Activated CD4-positive, alpha-beta T cell treated with anti-CD3 and anti-CD28 coated beads, Interleukin-2, amount 10 ng/mL, durations not matched to agents 24 days and 14 days (primary cell): ENCODE data around the gene FAM149B1. TPM values are rescaled to one million over a fixed set of nuclear protein-coding genes. Genes with fewer than 3 reads are reported as not detected.

ENCODE experiments used
- DNase-seq: peaks from one replicate; pipeline ENCODE4 v3.0.0; 2022
- H3K27ac Mint-ChIP-seq: one replicate; pipeline ENCODE4 v1.8.0; 2022; ENCODE audit warnings: mild to moderate bottlenecking, mixed read lengths
- H3K27me3 Mint-ChIP-seq: one replicate; pipeline ENCODE4 v1.8.0; 2022; ENCODE audit warnings: mixed read lengths
- H3K36me3 Mint-ChIP-seq: one replicate; pipeline ENCODE4 v1.8.0; 2022; ENCODE audit warnings: low read depth, mild to moderate bottlenecking, mixed read lengths
- H3K4me1 Mint-ChIP-seq: one replicate; pipeline ENCODE4 v1.8.0; 2021; ENCODE audit warnings: mixed read lengths
- H3K4me3 Mint-ChIP-seq: one replicate; pipeline ENCODE4 v1.8.0; 2022; ENCODE audit warnings: mild to moderate bottlenecking, moderate library complexity, mixed read lengths
- H3K9me3 Mint-ChIP-seq: one replicate; pipeline ENCODE4 v1.8.0; 2021; ENCODE audit warnings: mixed read lengths
- intact Hi-C: fragments of 100-400 bp; cut with micrococcal nuclease; formaldehyde crosslinking; loops from one replicate; pipeline ENCODE4 v1.15.1; 2023
- total RNA-seq: library from RNA; stranded (reverse); gene quantifications from 2 replicates; pipeline ENCODE4 v1.2.3, GENCODE V29; 2022

Gene FAM149B1
- total RNA-seq, 1 donor from 2014 or later: 11.5 TPM

DNA sequence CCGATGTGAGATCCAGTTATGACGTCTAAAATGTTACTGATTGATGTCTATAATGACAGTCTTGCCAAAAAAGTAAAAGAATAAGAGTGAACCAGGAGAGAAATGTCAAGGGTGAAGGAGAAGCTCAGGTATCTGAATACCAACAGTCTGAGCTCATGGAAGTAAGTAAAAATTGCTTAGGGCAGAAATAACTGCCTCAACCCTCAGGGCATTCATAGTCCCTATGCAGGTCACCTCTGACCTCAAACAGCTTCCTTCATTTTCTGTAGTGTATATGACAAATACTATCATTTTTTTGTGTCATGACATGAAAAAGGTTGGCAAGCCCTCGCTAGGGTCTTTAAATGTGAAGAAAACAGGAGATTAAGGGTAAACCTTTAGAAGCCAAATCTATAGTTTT is 125.5 kb downstream of the FAM149B1 start:
- Mint-ChIP-seq H3K9me3 (no peaks in the 10 kb centered on the region), H3K36me3 (no peaks in the 10 kb centered on the region), H3K4me1 (peaks cover 3% of the 10 kb centered on the region), H3K4me3 (no peak overlapping the region), H3K27me3 (peaks cover 21% of the 10 kb centered on the region), H3K27ac (no peak overlapping the region)
- intact Hi-C loops: no loop called here
- DNase-seq: no peak

Other genes with a start within 250 kb of the FAM149B1 start
- gene PLA2G12B, start 213.3 kb upstream of the FAM149B1 start, total RNA-seq: not detected in 2 replicates
- gene P4HA1, start 71.3 kb upstream of the FAM149B1 start, total RNA-seq: 69.4 and 71.1 TPM in 2 replicates
- gene NUDT13, start 57.7 kb upstream of the FAM149B1 start, total RNA-seq: 0.80 and 0.91 TPM in 2 replicates
- 38.5 and 40.7 TPM in 2 replicates for gene ECD, start 111 bp upstream of the FAM149B1 start, total RNA-seq
- gene DNAJC9, start 79.1 kb downstream of the FAM149B1 start, total RNA-seq: 54.2 and 56.6 TPM in 2 replicates
- 164 TPM in 2 replicates for gene MRPS16, start 84.5 kb downstream of the FAM149B1 start, total RNA-seq
- gene CFAP70, start 190.7 kb downstream of the FAM149B1 start, total RNA-seq: 0.17 and 0.33 TPM in 2 replicates
- gene ANXA7, start 245.9 kb downstream of the FAM149B1 start, total RNA-seq: 169 and 171 TPM in 2 replicates